AG04450 (cell line): ENCODE data around the gene SERAC1. TPM values are rescaled to one million over a fixed set of nuclear protein-coding genes. Genes with fewer than 3 reads are reported as not detected.

Experiments used
- CTCF ChIA-PET: fragments of 300-600, 350-600 bp; formaldehyde crosslinking; extraction: SDS; loops from one replicate; lab custom pipeline; 2022; ENCODE audit warnings: antibody characterized with exemption, inconsistent platforms; lab: Charles Lee
- POLR2A ChIA-PET: fragments of 350-600 bp; formaldehyde crosslinking; extraction: SDS; loops from one replicate; lab custom pipeline; 2021; ENCODE audit warnings: antibody characterized with exemption, inconsistent platforms; lab: Yijun Ruan, JAX
- DNase-seq: peaks from one replicate; pipeline ENCODE4 v3.0.0-alpha.2; 2011; ENCODE audit warnings: low read depth, low spot score
- H3K27ac ChIP-seq: one replicate; pipeline ENCODE4 v1.5.1; 2012; ENCODE audit warnings: low read depth, low read length, control low read depth
- H3K27me3 ChIP-seq: one replicate; pipeline ENCODE4 v1.6.0; 2012; ENCODE audit warnings: low read length; ENCODE audit not compliant: control insufficient read depth, insufficient read depth
- H3K4me3 ChIP-seq: 2 replicates; pipeline ENCODE4 v1.5.1; 2011; ENCODE audit warnings: mild to moderate bottlenecking, low read depth, low read length, control low read depth
- H3K9me3 ChIP-seq: 2 replicates; pipeline ENCODE4 v1.5.1; 2012; ENCODE audit warnings: low read length; ENCODE audit not compliant: control insufficient read depth, insufficient read depth
- polyA plus RNA-seq: library from polyadenylated mRNA; depleted of rRNA; stranded (reverse); fragments of >200 nt; gene quantifications from 2 replicates; pipeline ENCODE4 v1.2.3, GENCODE V29; 2011
- TF ChIP-seq, protein P1 (sequence below): IDR thresholded peaks from 2 replicates; pipeline ENCODE4 v1.5.1; 2011; ENCODE audit warnings: low read depth, low read length, control low read depth, inconsistent platforms

Gene SERAC1
- polyA plus RNA-seq, 1 experiment = 14.5 TPM

DNA sequence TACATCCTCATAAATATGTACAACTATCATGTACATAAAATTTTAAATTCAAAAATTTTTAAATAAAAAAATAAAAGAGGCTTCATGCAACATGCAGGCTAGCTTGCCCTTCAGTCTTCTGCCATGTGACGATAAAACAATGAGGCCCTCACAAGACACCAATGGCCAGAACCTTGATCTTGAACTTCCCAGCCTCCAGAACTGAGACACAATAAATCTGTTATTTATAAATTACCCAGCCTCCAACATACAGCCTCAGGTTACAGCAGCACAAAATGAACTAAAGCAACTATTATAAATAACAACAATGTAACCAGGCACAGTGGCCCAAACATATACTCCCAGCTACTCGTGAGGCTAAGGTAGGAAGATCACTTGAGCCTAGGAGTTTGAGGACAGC, 42.8 kb downstream of the SERAC1 start:
- DNase-seq = no peak
- Histone ChIP-seq H3K27me3 (no peaks in the 10 kb centered on the region), H3K27ac (no peak overlapping the region), H3K9me3 (no peaks in the 10 kb centered on the region), H3K4me3 (no peak overlapping the region)
- POLR2A ChIA-PET = no interaction called here
- TF ChIP-seq, protein P1, sequence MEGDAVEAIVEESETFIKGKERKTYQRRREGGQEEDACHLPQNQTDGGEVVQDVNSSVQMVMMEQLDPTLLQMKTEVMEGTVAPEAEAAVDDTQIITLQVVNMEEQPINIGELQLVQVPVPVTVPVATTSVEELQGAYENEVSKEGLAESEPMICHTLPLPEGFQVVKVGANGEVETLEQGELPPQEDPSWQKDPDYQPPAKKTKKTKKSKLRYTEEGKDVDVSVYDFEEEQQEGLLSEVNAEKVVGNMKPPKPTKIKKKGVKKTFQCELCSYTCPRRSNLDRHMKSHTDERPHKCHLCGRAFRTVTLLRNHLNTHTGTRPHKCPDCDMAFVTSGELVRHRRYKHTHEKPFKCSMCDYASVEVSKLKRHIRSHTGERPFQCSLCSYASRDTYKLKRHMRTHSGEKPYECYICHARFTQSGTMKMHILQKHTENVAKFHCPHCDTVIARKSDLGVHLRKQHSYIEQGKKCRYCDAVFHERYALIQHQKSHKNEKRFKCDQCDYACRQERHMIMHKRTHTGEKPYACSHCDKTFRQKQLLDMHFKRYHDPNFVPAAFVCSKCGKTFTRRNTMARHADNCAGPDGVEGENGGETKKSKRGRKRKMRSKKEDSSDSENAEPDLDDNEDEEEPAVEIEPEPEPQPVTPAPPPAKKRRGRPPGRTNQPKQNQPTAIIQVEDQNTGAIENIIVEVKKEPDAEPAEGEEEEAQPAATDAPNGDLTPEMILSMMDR = no peak
- CTCF ChIA-PET = no interaction called here

DNA sequence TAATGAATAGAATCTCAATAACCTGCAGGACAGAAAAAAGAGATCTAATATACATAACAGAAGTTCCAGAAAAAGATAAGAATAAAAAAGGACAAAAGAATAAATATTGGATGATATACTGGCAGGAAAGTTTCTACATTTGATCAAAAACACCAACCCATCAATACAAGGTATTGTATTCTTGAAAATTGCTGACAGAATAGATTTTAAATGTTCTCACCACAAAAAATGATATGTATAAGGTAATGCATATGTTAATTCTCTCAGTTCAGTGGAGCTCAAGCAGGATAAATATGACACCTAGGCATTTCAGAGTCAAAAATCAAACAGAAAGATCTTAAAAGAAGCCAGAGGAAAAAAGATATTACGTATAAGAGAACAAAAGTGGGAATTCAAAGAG, 43.8 kb downstream of the SERAC1 start:
- no peak for DNase-seq
- TF ChIP-seq, protein P1 = no peak
- H3K4me3 ChIP-seq = no peak overlapping the region
- ChIA-PET POLR2A (no interaction called here), CTCF (interaction anchor here (0.6 kb wide), 1 partner anchor 52 kb away, joined by 3 read pairs; no protein-coding TSS in a partner anchor)
- H3K27me3 ChIP-seq = no peaks in the 10 kb centered on the region
- H3K9me3 ChIP-seq = no peaks in the 10 kb centered on the region
- no peak overlapping the region for H3K27ac ChIP-seq

DNA sequence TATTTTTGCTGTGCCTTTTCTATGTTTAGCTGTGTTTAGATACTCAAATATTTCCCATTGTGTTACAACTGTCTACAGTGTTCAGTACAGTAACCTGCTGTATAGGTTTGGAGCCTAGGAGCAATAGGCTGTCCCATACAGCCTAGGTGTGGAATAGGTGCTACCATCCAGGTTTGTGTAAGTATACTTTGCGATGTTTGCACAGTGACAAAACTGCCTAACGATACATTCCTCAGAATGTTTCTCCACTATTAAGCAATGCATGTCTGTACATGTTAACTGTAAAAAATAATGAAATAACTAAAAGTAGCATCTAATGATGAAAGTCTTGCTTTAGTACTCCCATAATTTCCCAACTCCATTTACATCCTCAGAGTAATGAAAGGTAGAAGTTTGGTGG, 46.0 kb downstream of the SERAC1 start:
- CTCF ChIA-PET = no interaction called here
- no peak overlapping the region for H3K27ac ChIP-seq
- no peak overlapping the region for H3K4me3 ChIP-seq
- no peaks in the 10 kb centered on the region for H3K27me3 ChIP-seq
- no peak for DNase-seq
- POLR2A ChIA-PET = no interaction called here
- H3K9me3 ChIP-seq = no peaks in the 10 kb centered on the region
- TF ChIP-seq, protein P1 = no peak

DNA sequence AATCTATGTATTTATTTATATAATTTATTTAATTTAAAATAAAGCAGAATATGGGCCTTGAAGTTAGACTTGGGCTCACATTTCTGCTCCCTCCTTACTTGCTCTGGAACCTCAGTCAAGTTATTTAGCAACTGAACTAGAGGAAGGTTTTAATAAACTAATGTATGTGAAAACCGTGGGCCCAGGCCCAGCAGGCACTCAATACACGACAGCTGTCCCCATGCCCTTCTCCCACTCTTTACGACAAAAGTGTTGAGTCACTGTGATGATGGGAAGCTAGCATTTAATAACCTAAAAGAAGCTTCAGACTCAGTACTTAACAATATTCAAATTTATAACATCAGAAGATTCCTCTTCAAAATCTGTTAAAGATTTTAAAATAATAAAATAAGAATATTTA, 46.7 kb downstream of the SERAC1 start:
- DNase-seq = no peak
- TF ChIP-seq, protein P1 = no peak
- ChIA-PET POLR2A (no interaction called here), CTCF (no interaction called here)
- H3K27ac ChIP-seq = no peak overlapping the region
- H3K27me3 ChIP-seq = no peaks in the 10 kb centered on the region
- H3K9me3 ChIP-seq = no peaks in the 10 kb centered on the region
- H3K4me3 ChIP-seq = no peak overlapping the region

DNA sequence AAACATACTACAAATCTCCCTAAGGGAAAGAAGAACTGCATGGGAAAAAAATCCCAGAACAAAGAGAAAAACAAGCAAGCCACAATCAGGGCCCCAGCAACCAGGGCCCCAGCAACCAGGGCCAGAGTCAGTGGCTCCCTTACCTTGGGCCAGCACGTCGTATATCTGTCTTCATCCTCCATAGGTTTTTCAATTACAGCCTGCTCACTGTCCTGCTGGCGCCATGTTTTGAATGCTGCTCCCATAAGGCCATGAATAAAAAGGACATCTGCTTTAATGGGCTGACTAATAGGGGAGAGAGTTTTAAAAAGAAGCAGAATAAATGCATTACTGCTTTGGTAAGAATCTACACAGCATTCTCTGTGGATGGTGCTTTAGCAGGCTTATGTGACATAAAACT, 49.2 kb downstream of the SERAC1 start:
- ChIA-PET POLR2A (no interaction called here), CTCF (no interaction called here)
- H3K9me3 ChIP-seq = no peaks in the 10 kb centered on the region
- no peak overlapping the region for H3K4me3 ChIP-seq
- DNase-seq = no peak
- no peak overlapping the region for H3K27ac ChIP-seq
- TF ChIP-seq, protein P1 = no peak
- H3K27me3 ChIP-seq = no peaks in the 10 kb centered on the region
